ENCODE results near the gene GDPD5. TPM values are rescaled to one million over a fixed set of nuclear protein-coding genes. Genes with fewer than 3 reads are reported as not detected.

Gene GDPD5
- total and polyA plus RNA-seq, 2 donors (not counting 1 experiment from before 2014, with no cell fraction given), result 59.1 to 102 TPM

DNA sequence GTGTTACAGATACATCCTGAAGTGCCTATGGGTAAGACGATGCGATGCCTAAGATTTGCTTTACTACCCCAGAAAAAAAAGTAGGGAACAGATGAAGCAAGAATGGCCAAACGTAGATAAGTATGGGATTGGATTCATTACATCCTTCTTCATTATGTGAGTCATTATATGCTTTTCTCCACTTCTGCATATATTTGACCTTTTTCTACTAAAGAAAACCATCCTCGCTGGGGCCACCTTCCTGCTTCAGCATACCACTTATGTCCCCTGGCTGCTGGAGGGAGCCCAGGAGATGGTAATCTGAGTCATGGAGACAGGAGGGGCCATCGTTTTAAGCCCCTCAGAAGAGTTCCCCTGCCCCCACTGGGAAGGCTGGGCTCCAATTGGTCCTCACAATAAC lies 78.3 kb downstream of the GDPD5 start:
- Histone ChIP-seq H3K27me3 (replicated peaks in 1 of 4; ENCODE audit: control extremely low read depth in 1 of 4, control insufficient read depth in 3 of 4, insufficient read depth in 4 of 4, low read length in 3 of 4) (peaks cover 0 to 3% (median 1%) of the 10 kb centered on the region in 4 experiments), H3K36me3 (replicated peaks in 1 of 2; ENCODE audit: control extremely low read depth in 1 of 2, control insufficient read depth in 1 of 2, extremely low read depth in 1 of 2, insufficient read depth in 2 of 2, low read length in 1 of 2) (no peaks in the 10 kb centered on the region), H3K4me1 (ENCODE audit: control insufficient read depth in 2 of 2, insufficient read depth in 2 of 2, low read length in 2 of 2) (no peaks in the 10 kb centered on the region), H3K27ac (ENCODE audit: low read length in 2 of 2) (no peak overlapping the region), H3K9me3 (ENCODE audit: control extremely low read depth in 1 of 3, control insufficient read depth in 2 of 3, insufficient read depth in 1 of 3, low read length in 2 of 3) (peaks cover 0 to 9% (median 0%) of the 10 kb centered on the region in 3 donors), H2AFZ (ENCODE audit: insufficient read depth, low read depth, low read length, poor library complexity, severe bottlenecking) (no peak overlapping the region), H3K4me3 (ENCODE audit: control extremely low read depth in 1 of 5, extremely low read depth in 1 of 5, insufficient read depth in 1 of 5, low read depth in 2 of 5, low read length in 4 of 5) (no peak overlapping the region), H4K20me1 (ENCODE audit: control insufficient read depth, insufficient read depth, low read length, poor library complexity, severe bottlenecking) (no peaks in the 10 kb centered on the region), H3K9ac (ENCODE audit: low read length) (no peak overlapping the region), H3K79me2 (ENCODE audit: control insufficient read depth, insufficient read depth, low read length) (no peaks in the 10 kb centered on the region), H3K4me2 (replicated peaks; ENCODE audit: low read depth, low read length, poor library complexity, severe bottlenecking) (no peak overlapping the region)
- peaks cover 3% of the 10 kb centered on the region for H3K27me3 Mint-ChIP-seq
- ChIA-PET CTCF (interaction anchor here (7.7 kb wide), 1 partner anchor 84 kb away, joined by 284 read pairs; no protein-coding TSS in a partner anchor), POLR2A (no interaction called here)
- no peaks in the 10 kb centered on the region for H3K9me3 Mint-ChIP-seq (ENCODE audit: insufficient read depth)
- no peak overlapping the region for H3K4me3 Mint-ChIP-seq
- intact Hi-C loops (cut with micrococcal nuclease), result no loop called here
- DNase-seq (no peak), ATAC-seq (ENCODE audit: low read depth) (no peak)
- TF ChIP-seq EZH2 (IDR thresholded peaks at IDR 0.05; ENCODE audit: borderline replicate concordance, insufficient read depth, low read depth, low read length, poor library complexity, severe bottlenecking), result no peak
- TF ChIP-seq, protein P1, sequence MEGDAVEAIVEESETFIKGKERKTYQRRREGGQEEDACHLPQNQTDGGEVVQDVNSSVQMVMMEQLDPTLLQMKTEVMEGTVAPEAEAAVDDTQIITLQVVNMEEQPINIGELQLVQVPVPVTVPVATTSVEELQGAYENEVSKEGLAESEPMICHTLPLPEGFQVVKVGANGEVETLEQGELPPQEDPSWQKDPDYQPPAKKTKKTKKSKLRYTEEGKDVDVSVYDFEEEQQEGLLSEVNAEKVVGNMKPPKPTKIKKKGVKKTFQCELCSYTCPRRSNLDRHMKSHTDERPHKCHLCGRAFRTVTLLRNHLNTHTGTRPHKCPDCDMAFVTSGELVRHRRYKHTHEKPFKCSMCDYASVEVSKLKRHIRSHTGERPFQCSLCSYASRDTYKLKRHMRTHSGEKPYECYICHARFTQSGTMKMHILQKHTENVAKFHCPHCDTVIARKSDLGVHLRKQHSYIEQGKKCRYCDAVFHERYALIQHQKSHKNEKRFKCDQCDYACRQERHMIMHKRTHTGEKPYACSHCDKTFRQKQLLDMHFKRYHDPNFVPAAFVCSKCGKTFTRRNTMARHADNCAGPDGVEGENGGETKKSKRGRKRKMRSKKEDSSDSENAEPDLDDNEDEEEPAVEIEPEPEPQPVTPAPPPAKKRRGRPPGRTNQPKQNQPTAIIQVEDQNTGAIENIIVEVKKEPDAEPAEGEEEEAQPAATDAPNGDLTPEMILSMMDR (IDR thresholded peaks at IDR 0.05), result no peak
- H3K27ac Mint-ChIP-seq, result no peak overlapping the region
- 38% methylated on average over 1 of the region's 5 CpGs for WGBS (ENCODE audit: insufficient coverage)
- no peaks in the 10 kb centered on the region for H3K4me1 Mint-ChIP-seq

DNA sequence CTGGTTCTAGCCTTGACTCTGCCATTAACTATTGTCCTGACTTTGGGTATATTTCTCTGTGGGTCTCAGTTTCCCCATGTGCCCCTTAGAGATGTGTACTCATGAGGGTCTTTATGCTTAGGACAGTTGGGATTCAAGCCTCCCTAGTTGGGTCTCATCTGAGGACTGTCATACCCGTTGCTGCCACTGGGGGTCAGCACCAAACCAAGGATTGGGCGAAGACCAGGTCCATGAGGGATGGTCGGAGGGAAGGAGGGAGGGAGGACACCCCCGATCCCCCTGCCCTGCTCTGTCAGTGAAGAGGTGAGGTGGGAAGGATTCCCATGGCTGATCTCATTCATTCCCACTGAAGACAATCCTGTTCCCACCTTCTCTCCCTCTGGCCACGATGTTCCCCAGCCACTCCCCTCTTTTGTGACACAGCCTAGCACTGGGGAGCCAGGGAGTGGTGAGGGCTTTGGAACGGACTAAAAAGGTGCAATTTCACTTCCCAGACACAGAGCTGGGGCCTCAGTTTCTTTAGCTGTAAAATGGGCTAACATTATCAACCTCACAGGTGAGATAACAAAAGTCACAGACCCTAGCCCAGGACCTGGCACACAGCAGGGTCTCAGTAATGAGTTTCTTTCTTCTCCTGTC lies 80.3 kb downstream of the GDPD5 start:
- no peak overlapping the region for H3K4me3 ChIP-seq (ENCODE audit: control extremely low read depth in 1 of 5, extremely low read depth in 1 of 5, insufficient read depth in 1 of 5, low read depth in 2 of 5, low read length in 4 of 5)
- Mint-ChIP-seq H3K27ac (no peak overlapping the region), H3K9me3 (ENCODE audit: insufficient read depth) (no peaks in the 10 kb centered on the region), H3K4me1 (no peaks in the 10 kb centered on the region), H3K4me3 (no peak overlapping the region), H3K27me3 (peaks cover 3% of the 10 kb centered on the region)
- POLR2A ChIA-PET, result interaction anchor here (0.6 kb wide), 1 partner anchor 49 kb away, joined by 4 read pairs; no protein-coding TSS in a partner anchor
- intact Hi-C loops (cut with micrococcal nuclease), result loop anchor here (1.0 kb wide), 1 partner anchor 57 kb away; no protein-coding TSS in a partner anchor
- no peak overlapping the region for H2AFZ ChIP-seq (ENCODE audit: insufficient read depth, low read depth, low read length, poor library complexity, severe bottlenecking)
- H3K9me3 ChIP-seq (ENCODE audit: control extremely low read depth in 1 of 3, control insufficient read depth in 2 of 3, insufficient read depth in 1 of 3, low read length in 2 of 3), result no peaks in the 10 kb centered on the region
- no peaks in the 10 kb centered on the region for H4K20me1 ChIP-seq (ENCODE audit: control insufficient read depth, insufficient read depth, low read length, poor library complexity, severe bottlenecking)
- TF ChIP-seq, protein P1 (IDR thresholded peaks at IDR 0.05), result peak; percentile 99
- no peak for TF ChIP-seq EZH2 (IDR thresholded peaks at IDR 0.05; ENCODE audit: borderline replicate concordance, insufficient read depth, low read depth, low read length, poor library complexity, severe bottlenecking)
- ATAC-seq (ENCODE audit: low read depth) (peak; percentile 88), DNase-seq (peak; percentile 77)
- H3K4me1 ChIP-seq (ENCODE audit: control insufficient read depth in 2 of 2, insufficient read depth in 2 of 2, low read length in 2 of 2), result no peaks in the 10 kb centered on the region
- no peak overlapping the region for H3K4me2 ChIP-seq (replicated peaks; ENCODE audit: low read depth, low read length, poor library complexity, severe bottlenecking)
- H3K9ac ChIP-seq (ENCODE audit: low read length), result no peak overlapping the region
- no peak overlapping the region for H3K27ac ChIP-seq (ENCODE audit: low read length in 2 of 2)
- H3K36me3 ChIP-seq (replicated peaks in 1 of 2; ENCODE audit: control extremely low read depth in 1 of 2, control insufficient read depth in 1 of 2, extremely low read depth in 1 of 2, insufficient read depth in 2 of 2, low read length in 1 of 2), result peaks cover 0 to 2% of the 10 kb centered on the region in 2 experiments
- CTCF ChIA-PET, result interaction anchor here (0.6 to 7.7 kb wide), 31 partner anchors 9 to 1093 kb away, joined by 3 to 284 read pairs (median 4); partner anchors contain the start of genes GDPD5 and KLHL35
- 0% methylated on average over 1 of the region's 6 CpGs for WGBS (ENCODE audit: insufficient coverage)
- H3K79me2 ChIP-seq (ENCODE audit: control insufficient read depth, insufficient read depth, low read length), result no peaks in the 10 kb centered on the region
- peaks cover 0 to 3% (median 0%) of the 10 kb centered on the region in 4 experiments for H3K27me3 ChIP-seq (replicated peaks in 1 of 4; ENCODE audit: control extremely low read depth in 1 of 4, control insufficient read depth in 3 of 4, insufficient read depth in 4 of 4, low read length in 3 of 4)
